Right kidney (tissue), 1 donor: ENCODE results near the gene FHIT.
"Not testable (repeated sequence)": the region's sequence is repeated elsewhere in the genome, so short reads cannot be mapped to it uniquely, and the experiment has no call there.

Source experiments
- DNase-seq: peaks from one replicate; pipeline ENCODE4 v3.0.0-alpha.2; 2016

The FHIT gene

GRCh38 chr3:61058836-61059235 is 192.4 kb downstream of the FHIT start:
- DNase-seq = no peak

- peak; percentile 41 for DNase-seq
Observed at GRCh38 chr3:61057464-61057863, 193.8 kb downstream of the FHIT start.

- DNase-seq = no peak
Observed at GRCh38 chr3:61055447-61055846, 195.8 kb downstream of the FHIT start.

GRCh38 chr3:61053781-61054496 is 197.3 kb downstream of the FHIT start:
- DNase-seq = no peak

- DNase-seq = no peak
Observed at GRCh38 chr3:61052851-61053250, 198.4 kb downstream of the FHIT start.

GRCh38 chr3:61051666-61052065 is 199.6 kb downstream of the FHIT start:
- DNase-seq = no peak

GRCh38 chr3:61045169-61045568 is 206.1 kb downstream of the FHIT start:
- not testable (repeated sequence) for DNase-seq

- DNase-seq = no peak
Observed at GRCh38 chr3:61043156-61043555, 208.1 kb downstream of the FHIT start.

GRCh38 chr3:61040618-61041017 is 210.6 kb downstream of the FHIT start:
- DNase-seq = no peak

- DNase-seq = no peak
Observed at GRCh38 chr3:61035573-61035972, 215.7 kb downstream of the FHIT start.

- no peak for DNase-seq
Observed at GRCh38 chr3:61032991-61033390, 218.3 kb downstream of the FHIT start.

GRCh38 chr3:61031503-61031902 is 219.7 kb downstream of the FHIT start:
- DNase-seq = no peak

- DNase-seq = no peak
Observed at GRCh38 chr3:61030469-61031035, 220.7 kb downstream of the FHIT start.

- DNase-seq = no peak
Observed at GRCh38 chr3:61029194-61029593, 222.1 kb downstream of the FHIT start.

- DNase-seq = no peak
Observed at GRCh38 chr3:61018807-61019206, 232.4 kb downstream of the FHIT start.

GRCh38 chr3:61017028-61017427 is 234.2 kb downstream of the FHIT start:
- DNase-seq = not testable (repeated sequence)

GRCh38 chr3:61015859-61016258 is 235.4 kb downstream of the FHIT start:
- DNase-seq = no peak

GRCh38 chr3:61015408-61015807 is 235.8 kb downstream of the FHIT start:
- DNase-seq = no peak

GRCh38 chr3:61008998-61009380 is 242.3 kb downstream of the FHIT start:
- DNase-seq = no peak

- DNase-seq = no peak
Observed at GRCh38 chr3:61008153-61008997, 242.9 kb downstream of the FHIT start.

- no peak for DNase-seq
Observed at GRCh38 chr3:61005591-61005990, 245.7 kb downstream of the FHIT start.

- DNase-seq = no peak
Observed at GRCh38 chr3:60998858-60999257, 252.4 kb downstream of the FHIT start.

- DNase-seq = no peak
Observed at GRCh38 chr3:60992395-60992794, 258.9 kb downstream of the FHIT start.

- no peak for DNase-seq
Observed at GRCh38 chr3:60990442-60990730, 260.9 kb downstream of the FHIT start.
